WTC11 (cell line): Measurements from ENCODE around the gene FGF11. TPM values are rescaled to one million over a fixed set of nuclear protein-coding genes. Genes with fewer than 3 reads are reported as not detected.

ENCODE experiments used
- CBFB ChIP-seq: sonication (generic); formaldehyde crosslinking; IDR thresholded peaks from 2 replicates; pipeline ENCODE4 v1.8.1; 2022; ENCODE audit warnings: mild to moderate bottlenecking, low read depth, missing genetic modification reagents
- CREM ChIP-seq: sonication (generic); formaldehyde crosslinking; IDR thresholded peaks from 2 replicates; pipeline ENCODE4 v1.8.1; 2022; ENCODE audit warnings: mild to moderate bottlenecking, missing genetic modification reagents, moderate library complexity
- E2F1 ChIP-seq: sonication (generic); formaldehyde crosslinking; IDR thresholded peaks from 2 replicates; pipeline ENCODE4 v1.8.0; 2022; ENCODE audit warnings: mild to moderate bottlenecking, missing genetic modification reagents
- ERG ChIP-seq: fragments of 250-450 bp; sonication (Bioruptor Pico); IDR thresholded peaks from 2 replicates; pipeline ENCODE4 v1.8.0; 2021; ENCODE audit warnings: mild to moderate bottlenecking
- KAT7 ChIP-seq: sonication (generic); formaldehyde crosslinking; IDR thresholded peaks from 2 replicates; pipeline ENCODE4 v1.8.1; 2023; ENCODE audit warnings: missing genetic modification reagents, mild to moderate bottlenecking, borderline replicate concordance
- TCF7 ChIP-seq: sonication (generic); formaldehyde crosslinking; IDR thresholded peaks from 2 replicates; pipeline ENCODE4 v1.8.0; 2022; ENCODE audit warnings: mild to moderate bottlenecking, low read depth, missing genetic modification reagents, moderate library complexity
- USF1 ChIP-seq: sonication (generic); formaldehyde crosslinking; IDR thresholded peaks from 2 replicates; pipeline ENCODE4 v1.8.0; 2022; ENCODE audit warnings: mild to moderate bottlenecking, missing genetic modification reagents
- USF2 ChIP-seq: sonication (generic); formaldehyde crosslinking; IDR thresholded peaks from 2 replicates; pipeline ENCODE4 v1.8.1; 2023; ENCODE audit warnings: mild to moderate bottlenecking, missing genetic modification reagents, moderate library complexity
- ZNF263 ChIP-seq: sonication (generic); formaldehyde crosslinking; IDR thresholded peaks from 2 replicates; pipeline ENCODE4 v1.8.1; 2022; ENCODE audit warnings: low read depth, mild to moderate bottlenecking, moderate library complexity, missing genetic modification reagents
- ZNF317 ChIP-seq: sonication (generic); formaldehyde crosslinking; IDR thresholded peaks from 2 replicates; pipeline ENCODE4 v1.8.1; 2023; ENCODE audit warnings: low read depth, mild to moderate bottlenecking, moderate library complexity, missing genetic modification reagents, borderline replicate concordance
- ZNF396 ChIP-seq: fragments of 250-450 bp; sonication (Bioruptor Pico); IDR thresholded peaks from 2 replicates; pipeline ENCODE4 v1.8.0; 2021; ENCODE audit warnings: mild to moderate bottlenecking, moderate library complexity, borderline replicate concordance
- total RNA-seq: library from RNA; stranded (reverse); gene quantifications from 3 replicates; pipeline ENCODE4 v1.2.3, GENCODE V29; 2021
- TF ChIP-seq, protein P1 (sequence below): sonication (generic); formaldehyde crosslinking; IDR thresholded peaks from 2 replicates; pipeline ENCODE4 v1.8.0; 2022; ENCODE audit warnings: missing genetic modification reagents
- TF ChIP-seq, protein P2 (sequence below): sonication (generic); formaldehyde crosslinking; IDR thresholded peaks from 2 replicates; pipeline ENCODE4 v1.8.1; 2022; ENCODE audit warnings: mild to moderate bottlenecking, missing genetic modification reagents, moderate library complexity, borderline replicate concordance
- TF ChIP-seq, protein P3 (sequence below): sonication (generic); formaldehyde crosslinking; IDR thresholded peaks from 2 replicates; pipeline ENCODE4 v1.8.0; 2022; ENCODE audit warnings: mild to moderate bottlenecking, missing genetic modification reagents
- TF ChIP-seq, protein P4 (sequence below): fragments of 250-450 bp; sonication (Bioruptor Pico); IDR thresholded peaks from 2 replicates; pipeline ENCODE4 v1.9.0; 2021; ENCODE audit warnings: moderate library complexity, mild to moderate bottlenecking, inconsistent platforms, borderline replicate concordance
- TF ChIP-seq, protein P5 (sequence below): sonication (generic); formaldehyde crosslinking; IDR thresholded peaks from 2 replicates; pipeline ENCODE4 v1.8.0; 2023; ENCODE audit warnings: missing genetic modification reagents, mild to moderate bottlenecking, borderline replicate concordance
- TF ChIP-seq, protein P6 (sequence below): sonication (generic); formaldehyde crosslinking; conservative IDR thresholded peaks from 2 replicates; pipeline ENCODE4 v1.8.1; 2022; ENCODE audit warnings: mild to moderate bottlenecking, missing genetic modification reagents
- TF ChIP-seq, protein P7 (sequence below): fragments of 250-450 bp; sonication (Bioruptor Pico); IDR thresholded peaks from 2 replicates; pipeline ENCODE4 v1.9.0; 2021; ENCODE audit warnings: mild to moderate bottlenecking

The FGF11 gene
- total RNA-seq, 1 experiment from 2014 or later, result 19.8 TPM

DNA sequence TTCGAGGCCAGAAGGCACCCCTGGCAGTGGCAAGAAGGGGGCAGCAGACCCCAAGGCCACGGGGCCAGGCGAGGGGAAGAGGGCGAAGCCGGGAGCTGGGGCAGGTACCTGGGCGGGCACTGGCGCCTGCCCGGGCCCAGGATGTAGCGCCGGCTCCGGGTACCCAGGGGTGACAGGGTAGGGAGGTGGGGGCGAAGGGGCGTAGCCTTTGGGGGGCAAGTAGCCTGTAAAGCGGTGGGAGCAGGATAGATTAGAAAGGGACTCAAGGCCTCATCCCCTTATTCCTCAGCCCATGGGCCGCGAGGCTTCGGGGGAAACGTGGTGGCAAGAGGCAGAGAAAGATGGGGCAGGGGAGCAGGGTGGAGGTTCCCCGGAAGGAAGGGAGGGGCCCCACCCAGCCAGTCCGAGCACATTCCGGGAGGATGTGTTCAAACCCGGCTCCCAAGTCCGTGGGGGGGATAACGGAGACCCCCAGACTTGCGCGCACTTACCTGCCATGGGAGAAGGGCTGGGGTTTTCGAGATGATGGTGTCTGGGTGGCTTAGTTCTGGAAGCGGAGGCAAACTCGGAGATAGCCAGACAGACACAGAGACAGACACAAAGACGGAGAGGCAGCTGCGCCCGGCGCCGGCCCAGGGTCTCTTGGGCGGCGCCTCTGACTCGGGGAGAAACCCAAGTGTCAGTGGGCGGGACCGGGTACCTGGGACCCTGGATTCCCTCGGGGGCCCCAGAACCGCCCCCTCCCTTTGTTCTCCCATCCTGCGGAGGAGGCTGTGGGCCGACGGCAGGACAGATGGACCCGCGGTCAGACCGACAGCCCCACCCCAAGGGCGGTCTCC, 45.5 kb upstream of the FGF11 start (continued):
- TF ChIP-seq CREM (CRISPR knock-in tag) (peak; percentile 28; the same call in 1 of the 2 replicates), ZNF263 (CRISPR knock-in tag) (no peak), ZNF396 (CRISPR knock-in tag) (no peak), TCF7 (CRISPR knock-in tag) (no peak), ZNF317 (CRISPR knock-in tag) (no peak), CBFB (CRISPR knock-in tag) (no peak), E2F1 (no peak), USF1 (CRISPR knock-in tag) (no peak), USF2 (no peak), KAT7 (CRISPR knock-in tag) (no peak), ERG (CRISPR knock-in tag) (no peak)
- TF ChIP-seq, protein P1, sequence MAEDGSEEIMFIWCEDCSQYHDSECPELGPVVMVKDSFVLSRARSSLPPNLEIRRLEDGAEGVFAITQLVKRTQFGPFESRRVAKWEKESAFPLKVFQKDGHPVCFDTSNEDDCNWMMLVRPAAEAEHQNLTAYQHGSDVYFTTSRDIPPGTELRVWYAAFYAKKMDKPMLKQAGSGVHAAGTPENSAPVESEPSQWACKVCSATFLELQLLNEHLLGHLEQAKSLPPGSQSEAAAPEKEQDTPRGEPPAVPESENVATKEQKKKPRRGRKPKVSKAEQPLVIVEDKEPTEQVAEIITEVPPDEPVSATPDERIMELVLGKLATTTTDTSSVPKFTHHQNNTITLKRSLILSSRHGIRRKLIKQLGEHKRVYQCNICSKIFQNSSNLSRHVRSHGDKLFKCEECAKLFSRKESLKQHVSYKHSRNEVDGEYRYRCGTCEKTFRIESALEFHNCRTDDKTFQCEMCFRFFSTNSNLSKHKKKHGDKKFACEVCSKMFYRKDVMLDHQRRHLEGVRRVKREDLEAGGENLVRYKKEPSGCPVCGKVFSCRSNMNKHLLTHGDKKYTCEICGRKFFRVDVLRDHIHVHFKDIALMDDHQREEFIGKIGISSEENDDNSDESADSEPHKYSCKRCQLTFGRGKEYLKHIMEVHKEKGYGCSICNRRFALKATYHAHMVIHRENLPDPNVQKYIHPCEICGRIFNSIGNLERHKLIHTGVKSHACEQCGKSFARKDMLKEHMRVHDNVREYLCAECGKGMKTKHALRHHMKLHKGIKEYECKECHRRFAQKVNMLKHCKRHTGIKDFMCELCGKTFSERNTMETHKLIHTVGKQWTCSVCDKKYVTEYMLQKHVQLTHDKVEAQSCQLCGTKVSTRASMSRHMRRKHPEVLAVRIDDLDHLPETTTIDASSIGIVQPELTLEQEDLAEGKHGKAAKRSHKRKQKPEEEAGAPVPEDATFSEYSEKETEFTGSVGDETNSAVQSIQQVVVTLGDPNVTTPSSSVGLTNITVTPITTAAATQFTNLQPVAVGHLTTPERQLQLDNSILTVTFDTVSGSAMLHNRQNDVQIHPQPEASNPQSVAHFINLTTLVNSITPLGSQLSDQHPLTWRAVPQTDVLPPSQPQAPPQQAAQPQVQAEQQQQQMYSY, result no peak
- TF ChIP-seq, protein P2, sequence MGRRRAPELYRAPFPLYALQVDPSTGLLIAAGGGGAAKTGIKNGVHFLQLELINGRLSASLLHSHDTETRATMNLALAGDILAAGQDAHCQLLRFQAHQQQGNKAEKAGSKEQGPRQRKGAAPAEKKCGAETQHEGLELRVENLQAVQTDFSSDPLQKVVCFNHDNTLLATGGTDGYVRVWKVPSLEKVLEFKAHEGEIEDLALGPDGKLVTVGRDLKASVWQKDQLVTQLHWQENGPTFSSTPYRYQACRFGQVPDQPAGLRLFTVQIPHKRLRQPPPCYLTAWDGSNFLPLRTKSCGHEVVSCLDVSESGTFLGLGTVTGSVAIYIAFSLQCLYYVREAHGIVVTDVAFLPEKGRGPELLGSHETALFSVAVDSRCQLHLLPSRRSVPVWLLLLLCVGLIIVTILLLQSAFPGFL (CRISPR knock-in tag), result no peak
- TF ChIP-seq, protein P3, sequence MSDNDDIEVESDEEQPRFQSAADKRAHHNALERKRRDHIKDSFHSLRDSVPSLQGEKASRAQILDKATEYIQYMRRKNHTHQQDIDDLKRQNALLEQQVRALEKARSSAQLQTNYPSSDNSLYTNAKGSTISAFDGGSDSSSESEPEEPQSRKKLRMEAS, result peak; percentile 47; the same call in 1 of the 2 replicates
- TF ChIP-seq, protein P4, sequence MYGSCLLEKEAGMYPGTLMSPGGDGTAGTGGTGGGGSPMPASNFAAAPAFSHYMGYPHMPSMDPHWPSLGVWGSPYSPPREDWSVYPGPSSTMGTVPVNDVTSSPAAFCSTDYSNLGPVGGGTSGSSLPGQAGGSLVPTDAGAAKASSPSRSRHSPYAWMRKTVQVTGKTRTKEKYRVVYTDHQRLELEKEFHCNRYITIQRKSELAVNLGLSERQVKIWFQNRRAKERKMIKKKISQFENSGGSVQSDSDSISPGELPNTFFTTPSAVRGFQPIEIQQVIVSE (CRISPR knock-in tag), result no peak
- TF ChIP-seq, protein P5, sequence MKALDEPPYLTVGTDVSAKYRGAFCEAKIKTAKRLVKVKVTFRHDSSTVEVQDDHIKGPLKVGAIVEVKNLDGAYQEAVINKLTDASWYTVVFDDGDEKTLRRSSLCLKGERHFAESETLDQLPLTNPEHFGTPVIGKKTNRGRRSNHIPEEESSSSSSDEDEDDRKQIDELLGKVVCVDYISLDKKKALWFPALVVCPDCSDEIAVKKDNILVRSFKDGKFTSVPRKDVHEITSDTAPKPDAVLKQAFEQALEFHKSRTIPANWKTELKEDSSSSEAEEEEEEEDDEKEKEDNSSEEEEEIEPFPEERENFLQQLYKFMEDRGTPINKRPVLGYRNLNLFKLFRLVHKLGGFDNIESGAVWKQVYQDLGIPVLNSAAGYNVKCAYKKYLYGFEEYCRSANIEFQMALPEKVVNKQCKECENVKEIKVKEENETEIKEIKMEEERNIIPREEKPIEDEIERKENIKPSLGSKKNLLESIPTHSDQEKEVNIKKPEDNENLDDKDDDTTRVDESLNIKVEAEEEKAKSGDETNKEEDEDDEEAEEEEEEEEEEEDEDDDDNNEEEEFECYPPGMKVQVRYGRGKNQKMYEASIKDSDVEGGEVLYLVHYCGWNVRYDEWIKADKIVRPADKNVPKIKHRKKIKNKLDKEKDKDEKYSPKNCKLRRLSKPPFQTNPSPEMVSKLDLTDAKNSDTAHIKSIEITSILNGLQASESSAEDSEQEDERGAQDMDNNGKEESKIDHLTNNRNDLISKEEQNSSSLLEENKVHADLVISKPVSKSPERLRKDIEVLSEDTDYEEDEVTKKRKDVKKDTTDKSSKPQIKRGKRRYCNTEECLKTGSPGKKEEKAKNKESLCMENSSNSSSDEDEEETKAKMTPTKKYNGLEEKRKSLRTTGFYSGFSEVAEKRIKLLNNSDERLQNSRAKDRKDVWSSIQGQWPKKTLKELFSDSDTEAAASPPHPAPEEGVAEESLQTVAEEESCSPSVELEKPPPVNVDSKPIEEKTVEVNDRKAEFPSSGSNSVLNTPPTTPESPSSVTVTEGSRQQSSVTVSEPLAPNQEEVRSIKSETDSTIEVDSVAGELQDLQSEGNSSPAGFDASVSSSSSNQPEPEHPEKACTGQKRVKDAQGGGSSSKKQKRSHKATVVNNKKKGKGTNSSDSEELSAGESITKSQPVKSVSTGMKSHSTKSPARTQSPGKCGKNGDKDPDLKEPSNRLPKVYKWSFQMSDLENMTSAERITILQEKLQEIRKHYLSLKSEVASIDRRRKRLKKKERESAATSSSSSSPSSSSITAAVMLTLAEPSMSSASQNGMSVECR, result 0 out of 2 replicates have a peak, but pooled peaks have one; percentile 55
- TF ChIP-seq, protein P6, sequence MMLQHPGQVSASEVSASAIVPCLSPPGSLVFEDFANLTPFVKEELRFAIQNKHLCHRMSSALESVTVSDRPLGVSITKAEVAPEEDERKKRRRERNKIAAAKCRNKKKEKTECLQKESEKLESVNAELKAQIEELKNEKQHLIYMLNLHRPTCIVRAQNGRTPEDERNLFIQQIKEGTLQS (CRISPR knock-in tag), result no peak
- TF ChIP-seq, protein P7, sequence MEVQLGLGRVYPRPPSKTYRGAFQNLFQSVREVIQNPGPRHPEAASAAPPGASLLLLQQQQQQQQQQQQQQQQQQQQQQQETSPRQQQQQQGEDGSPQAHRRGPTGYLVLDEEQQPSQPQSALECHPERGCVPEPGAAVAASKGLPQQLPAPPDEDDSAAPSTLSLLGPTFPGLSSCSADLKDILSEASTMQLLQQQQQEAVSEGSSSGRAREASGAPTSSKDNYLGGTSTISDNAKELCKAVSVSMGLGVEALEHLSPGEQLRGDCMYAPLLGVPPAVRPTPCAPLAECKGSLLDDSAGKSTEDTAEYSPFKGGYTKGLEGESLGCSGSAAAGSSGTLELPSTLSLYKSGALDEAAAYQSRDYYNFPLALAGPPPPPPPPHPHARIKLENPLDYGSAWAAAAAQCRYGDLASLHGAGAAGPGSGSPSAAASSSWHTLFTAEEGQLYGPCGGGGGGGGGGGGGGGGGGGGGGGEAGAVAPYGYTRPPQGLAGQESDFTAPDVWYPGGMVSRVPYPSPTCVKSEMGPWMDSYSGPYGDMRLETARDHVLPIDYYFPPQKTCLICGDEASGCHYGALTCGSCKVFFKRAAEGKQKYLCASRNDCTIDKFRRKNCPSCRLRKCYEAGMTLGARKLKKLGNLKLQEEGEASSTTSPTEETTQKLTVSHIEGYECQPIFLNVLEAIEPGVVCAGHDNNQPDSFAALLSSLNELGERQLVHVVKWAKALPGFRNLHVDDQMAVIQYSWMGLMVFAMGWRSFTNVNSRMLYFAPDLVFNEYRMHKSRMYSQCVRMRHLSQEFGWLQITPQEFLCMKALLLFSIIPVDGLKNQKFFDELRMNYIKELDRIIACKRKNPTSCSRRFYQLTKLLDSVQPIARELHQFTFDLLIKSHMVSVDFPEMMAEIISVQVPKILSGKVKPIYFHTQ, result no peak
